IMR-90 (cell line): ENCODE measurements around the gene MMP20. TPM values are rescaled to one million over a fixed set of nuclear protein-coding genes. Genes with fewer than 3 reads are reported as not detected.

Experiments used
- ATAC-seq: fragments of 200-7000 bp; cut with Tn5 transposase; 2 replicates; pipeline ENCODE4 v1.9.1; 2020; ENCODE audit warnings: low read depth, mild to moderate bottlenecking, moderate library complexity
- BruUV-seq: library from RNA; stranded (reverse); fragments of 400-500 nt; replicated peaks from 2 replicates; lab custom pipeline; 2021; lab: Mats Ljungman, UMichigan
- CTCF ChIA-PET: fragments of 300-600 bp; formaldehyde crosslinking; extraction: SDS; loops from one replicate; lab custom pipeline; 2021; ENCODE audit warnings: antibody characterized with exemption; lab: Yijun Ruan, JAX
- POLR2A ChIA-PET: fragments of 300-600 bp; sonication (Branson Sonifier 250); formaldehyde crosslinking; loops from one replicate; lab custom pipeline; 2022; ENCODE audit warnings: antibody characterized with exemption; ENCODE audit not compliant: unreplicated experiment; lab: Charles Lee
- DNase-seq: peaks from one replicate; pipeline ENCODE4 v3.0.0; 2013
- H2AFZ ChIP-seq: replicated peaks from 2 replicates; pipeline ENCODE3; 2013; ENCODE audit warnings: low read length, mild to moderate bottlenecking; ENCODE audit not compliant: poor library complexity
- H2AK5ac ChIP-seq: 2 replicates; pipeline ENCODE4 v1.6.1; 2013; ENCODE audit warnings: low read depth, low read length, inconsistent platforms
- H2AK9ac ChIP-seq: replicated peaks from 2 replicates; pipeline ENCODE3; 2013; ENCODE audit warnings: mild to moderate bottlenecking, low read depth, low read length, moderate library complexity; ENCODE audit not compliant: poor library complexity
- H2BK120ac ChIP-seq: 2 replicates; pipeline ENCODE4 v1.6.1; 2013; ENCODE audit warnings: low read depth, low read length, inconsistent platforms
- H2BK15ac ChIP-seq: 3 replicates; pipeline ENCODE4 v1.6.1; 2013; ENCODE audit warnings: low read depth, low read length, inconsistent platforms
- H2BK20ac ChIP-seq: 2 replicates; pipeline ENCODE4 v1.6.1; 2013; ENCODE audit warnings: low read depth, mild to moderate bottlenecking, inconsistent platforms, low read length, moderate library complexity
- H2BK5ac ChIP-seq: 2 replicates; pipeline ENCODE4 v1.6.1; 2013; ENCODE audit warnings: mild to moderate bottlenecking, low read depth, low read length, inconsistent platforms; ENCODE audit not compliant: poor library complexity, severe bottlenecking
- H3K14ac ChIP-seq: replicated peaks from 2 replicates; pipeline ENCODE4 v1.6.1; 2013; ENCODE audit warnings: low read depth, low read length, inconsistent platforms
- H3K18ac ChIP-seq: 2 replicates; pipeline ENCODE4 v1.6.1; 2013; ENCODE audit warnings: low read depth, low read length, control low read depth
- H3K23ac ChIP-seq: 2 replicates; pipeline ENCODE4 v1.6.1; 2013; ENCODE audit warnings: low read depth, low read length, inconsistent platforms
- H3K27ac ChIP-seq: 2 replicates; pipeline ENCODE4 v1.5.1; 2013; ENCODE audit warnings: mild to moderate bottlenecking, control low read depth, low read length; ENCODE audit not compliant: insufficient read depth
- H3K27me3 ChIP-seq: 2 replicates; pipeline ENCODE4 v1.6.1; 2013; ENCODE audit warnings: low read length; ENCODE audit not compliant: control insufficient read depth, insufficient read depth
- H3K36me3 ChIP-seq: 2 replicates; pipeline ENCODE4 v1.6.1; 2013; ENCODE audit warnings: low read length, mixed read lengths; ENCODE audit not compliant: control insufficient read depth, insufficient read depth
- H3K4ac ChIP-seq: 2 replicates; pipeline ENCODE4 v1.6.1; 2013; ENCODE audit warnings: low read depth, low read length, inconsistent platforms
- H3K4me1 ChIP-seq: 2 replicates; pipeline ENCODE4 v1.6.1; 2013; ENCODE audit warnings: low read length, mixed read lengths; ENCODE audit not compliant: control insufficient read depth, insufficient read depth
- H3K4me2 ChIP-seq: 2 replicates; pipeline ENCODE4 v1.6.1; 2013; ENCODE audit warnings: low read depth, mild to moderate bottlenecking, control low read depth, low read length, moderate library complexity
- H3K4me3 ChIP-seq: 2 replicates; pipeline ENCODE4 v1.5.1; 2013; ENCODE audit warnings: low read depth, mild to moderate bottlenecking, control low read depth, low read length, moderate library complexity; ENCODE audit not compliant: insufficient read depth
- H3K56ac ChIP-seq: 2 replicates; pipeline ENCODE4 v1.6.1; 2013; ENCODE audit warnings: low read length, inconsistent platforms; ENCODE audit not compliant: insufficient read depth; ENCODE audit errors: extremely low read depth
- H3K79me1 ChIP-seq, 2 experiments: 2 replicates each; pipeline ENCODE4 v1.6.1; 2013; ENCODE audit warnings: low read length in 2 of 2, inconsistent platforms in 1 of 2, low read depth in 1 of 2
- H3K9ac ChIP-seq: 2 replicates; pipeline ENCODE4 v1.6.1; 2013; ENCODE audit warnings: low read depth, low read length, control low read depth
- H3K9me1 ChIP-seq: 2 replicates; pipeline ENCODE4 v1.6.1; 2013; ENCODE audit warnings: low read length, inconsistent platforms; ENCODE audit not compliant: insufficient read depth
- H3K9me3 ChIP-seq: 2 replicates; pipeline ENCODE4 v1.6.1; 2013; ENCODE audit warnings: low read length; ENCODE audit not compliant: control insufficient read depth, insufficient read depth
- H4K20me1 ChIP-seq: 2 replicates; pipeline ENCODE4 v1.6.1; 2013; ENCODE audit warnings: low read length, inconsistent platforms; ENCODE audit not compliant: insufficient read depth
- H4K5ac ChIP-seq: 2 replicates; pipeline ENCODE4 v1.6.1; 2013; ENCODE audit warnings: mild to moderate bottlenecking, low read depth, low read length, control low read depth
- H4K8ac ChIP-seq, 2 experiments: 2 replicates each; pipeline ENCODE4 v1.6.1; 2013; ENCODE audit warnings: low read depth in 2 of 2, low read length in 2 of 2, control low read depth in 1 of 2, inconsistent platforms in 1 of 2
- H4K91ac ChIP-seq: 2 replicates; pipeline ENCODE4 v1.6.1; 2013; ENCODE audit warnings: low read depth, low read length, inconsistent platforms; ENCODE audit not compliant: insufficient read depth
- BHLHE40 ChIP-seq: fragments of 150-350 bp; IDR thresholded peaks from 2 replicates; pipeline ENCODE4 v1.6.1; 2016; ENCODE audit warnings: mild to moderate bottlenecking, low read depth, low read length
- CEBPB ChIP-seq: IDR thresholded peaks from 2 replicates; pipeline ENCODE4 v1.6.1; 2012; ENCODE audit warnings: low read depth, low read length, improper control_type of control experiment
- CHD1 ChIP-seq: IDR thresholded peaks from 2 replicates; pipeline ENCODE4 v1.6.1; 2012; ENCODE audit warnings: low read depth, low read length, improper control_type of control experiment
- CTCF ChIP-seq: conservative IDR thresholded peaks from 2 replicates; pipeline ENCODE4 v1.5.1; 2012; ENCODE audit warnings: mild to moderate bottlenecking, low read depth, low read length, improper control_type of control experiment
- ELK1 ChIP-seq: fragments of 150-350 bp; IDR thresholded peaks from 2 replicates; pipeline ENCODE4 v1.6.1; 2016; ENCODE audit warnings: low read depth, mild to moderate bottlenecking, low read length, moderate library complexity, borderline replicate concordance
- FOS ChIP-seq: fragments of 150-350 bp; IDR thresholded peaks from 2 replicates; pipeline ENCODE4 v1.6.1; 2016; ENCODE audit warnings: low read depth, low read length
- MAFK ChIP-seq: IDR thresholded peaks from 2 replicates; pipeline ENCODE4 v1.6.1; 2012; ENCODE audit warnings: low read depth, low read length, improper control_type of control experiment
- MAZ ChIP-seq: IDR thresholded peaks from 2 replicates; pipeline ENCODE4 v1.6.1; 2012; ENCODE audit warnings: low read depth, mild to moderate bottlenecking, low read length, improper control_type of control experiment, moderate library complexity, borderline replicate concordance
- MXI1 ChIP-seq: IDR thresholded peaks from 2 replicates; pipeline ENCODE4 v1.6.1; 2012; ENCODE audit warnings: low read depth, mild to moderate bottlenecking, low read length, moderate library complexity, borderline replicate concordance
- NFE2L2 ChIP-seq: fragments of 150-350 bp; IDR thresholded peaks from 2 replicates; pipeline ENCODE4 v1.6.1; 2016; ENCODE audit warnings: low read depth, mild to moderate bottlenecking, low read length
- POLR2A ChIP-seq: IDR thresholded peaks from 2 replicates; pipeline ENCODE4 v1.6.1; 2012; ENCODE audit warnings: mild to moderate bottlenecking, low read depth, low read length
- RAD21 ChIP-seq: IDR thresholded peaks from 2 replicates; pipeline ENCODE4 v1.6.1; 2012; ENCODE audit warnings: low read length, improper control_type of control experiment
- RFX5 ChIP-seq: IDR thresholded peaks from 2 replicates; pipeline ENCODE4 v1.8.0; 2012; ENCODE audit warnings: low read depth, mild to moderate bottlenecking, low read length, moderate library complexity
- SMC3 ChIP-seq: fragments of 150-350 bp; IDR thresholded peaks from 2 replicates; pipeline ENCODE4 v1.6.1; 2016; ENCODE audit warnings: low read depth, mild to moderate bottlenecking, antibody characterized with exemption, low read length, moderate library complexity
- USF2 ChIP-seq: fragments of 150-350 bp; IDR thresholded peaks from 2 replicates; pipeline ENCODE4 v1.6.1; 2017; ENCODE audit warnings: mild to moderate bottlenecking, antibody characterized with exemption, low read length, low read depth
- WGBS, 2 experiments: methylation state at CpG; one replicate each; pipeline versions ENCODE4 v1.1.5 to v1.1.7; 2013; ENCODE audit warnings: missing lambda C conversion rate in 2 of 2; ENCODE audit not compliant: insufficient read length in 1 of 2; ENCODE audit errors: extremely low coverage in 2 of 2; 5-methylcytosine and 5-hydroxymethylcytosine counted together
- dilution Hi-C: fragments of 300-500 bp; cut with HindIII; formaldehyde crosslinking; loops from one replicate; pipeline ENCODE4 v1.14.3; 2018; ENCODE audit warnings: low sequenced_read_pairs; ENCODE audit not compliant: unreplicated experiment
- in situ Hi-C: fragments of 300-500 bp; cut with MboI; formaldehyde crosslinking; loops from 3 replicates; pipeline ENCODE4 v1.14.3; 2019; ENCODE audit warnings: low sequenced_read_pairs, inconsistent platforms, mixed read lengths
- intact Hi-C: fragments of 100-400 bp; cut with micrococcal nuclease; formaldehyde crosslinking; loops from 2 replicates; pipeline ENCODE4 v1.10.0; 2022
- polyA plus RNA-seq, 3 experiments: library from polyadenylated mRNA; depleted of rRNA; stranded (reverse); fragments of >200 nt; gene quantifications; 2 replicates each; pipeline ENCODE4 v1.2.3, GENCODE V29; 2012; ENCODE audit warnings: low replicate concordance in 1 of 3
- total RNA-seq: library from RNA; depleted of rRNA; stranded (reverse); fragments of >200 nt; gene quantifications from 2 replicates; pipeline ENCODE4 v1.2.3, GENCODE V29; 2012

MMP20 gene
- total and polyA plus RNA-seq, 2 of the 4 experiments (the other 2 are of a cell fraction): not detected

- BruUV-seq: no TSS peak
- Histone ChIP-seq H2BK5ac (no peak overlapping the region), H3K23ac (no peak overlapping the region), H2AK9ac (no peak overlapping the region), H2BK15ac (no peak overlapping the region), H2BK20ac (no peak overlapping the region), H3K4me3 (no peak overlapping the region), H4K20me1 (no peaks in the 10 kb centered on the region), H3K36me3 (no peaks in the 10 kb centered on the region), H3K4ac (no peak overlapping the region), H2AK5ac (no peak overlapping the region), H3K14ac (no peak overlapping the region), H4K5ac (no peak overlapping the region), H3K4me1 (no peaks in the 10 kb centered on the region), H4K91ac (no peak overlapping the region), H3K27me3 (no peaks in the 10 kb centered on the region), H3K9ac (no peak overlapping the region), H3K9me3 (no peaks in the 10 kb centered on the region), H3K4me2 (no peak overlapping the region), H3K9me1 (no peaks in the 10 kb centered on the region), H3K79me1 (no peaks in the 10 kb centered on the region), H3K56ac (no peak overlapping the region), H3K18ac (no peak overlapping the region), H2BK120ac (no peak overlapping the region), H2AFZ (no peak overlapping the region), H3K27ac (no peak overlapping the region), H4K8ac (no peak overlapping the region)
- CTCF ChIA-PET: no interaction called here
- POLR2A ChIA-PET: no interaction called here
- ATAC-seq: no peak
- peak; percentile 7 for DNase-seq
- intact Hi-C loops (no loop called here), in situ Hi-C loops (no loop called here), dilution Hi-C loops (no loop called here)
- 80% methylated on average over 1 of the region's 2 CpGs; no CpG with 5 or more reads in 1 of the 2 experiments for WGBS, 2 experiments
- TF ChIP-seq MAZ (no peak), POLR2A (no peak), RFX5 (no peak), NFE2L2 (no peak), CHD1 (no peak), USF2 (no peak), CTCF (no peak), RAD21 (no peak), ELK1 (no peak), CEBPB (no peak), MXI1 (no peak), SMC3 (no peak), FOS (no peak), BHLHE40 (no peak), MAFK (no peak)
Measured at GRCh38 chr11:102572554-102573220, 52.4 kb downstream of the MMP20 start.
